HepG2 (cell line): ENCODE results near the gene STK11. TPM values are rescaled to one million over a fixed set of nuclear protein-coding genes. Genes with fewer than 3 reads are reported as not detected.

Experiments used
- AGO2 ChIP-seq: fragments of 200-400 bp; formaldehyde crosslinking; optimal IDR thresholded peaks from 2 replicates; pipeline ENCODE3; 2017; ENCODE audit warnings: mild to moderate bottlenecking, low read depth, low read length, moderate library complexity
- ARNT ChIP-seq: fragments of 450-650 bp; IDR thresholded peaks from 2 replicates; pipeline ENCODE4 v1.6.1; 2017
- ATF1 ChIP-seq: IDR thresholded peaks from 2 replicates; pipeline ENCODE4 v1.6.1; 2016; ENCODE audit warnings: mild to moderate bottlenecking, control low read depth
- CC2D1A ChIP-seq: sonication (generic); formaldehyde crosslinking; IDR thresholded peaks from 2 replicates; pipeline ENCODE4 v1.8.1; 2023; ENCODE audit warnings: mild to moderate bottlenecking, missing genetic modification reagents
- FOXO4 ChIP-seq: sonication (generic); formaldehyde crosslinking; conservative IDR thresholded peaks from 2 replicates; pipeline ENCODE4 v1.8.1; 2023; ENCODE audit warnings: missing genetic modification reagents
- GATA4 ChIP-seq: sonication (generic); IDR thresholded peaks from 2 replicates; pipeline ENCODE4 v1.6.1; 2016; ENCODE audit warnings: antibody characterized with exemption, low read depth, borderline replicate concordance
- HCFC1 ChIP-seq: fragments of 150-350 bp; IDR thresholded peaks from 2 replicates; pipeline ENCODE4 v1.6.1; 2014; ENCODE audit warnings: low read depth, low read length
- MAFF ChIP-seq: IDR thresholded peaks from 2 replicates; pipeline ENCODE4 v1.6.1; 2011; ENCODE audit warnings: low read depth, low read length, improper control_type of control experiment
- MED8 ChIP-seq: sonication (generic); formaldehyde crosslinking; IDR thresholded peaks from 2 replicates; pipeline ENCODE4 v1.8.1; 2023; ENCODE audit warnings: mild to moderate bottlenecking, missing genetic modification reagents; ENCODE audit not compliant: insufficient replicate concordance
- MYC ChIP-seq: sonication (generic); formaldehyde crosslinking; IDR thresholded peaks from 2 replicates; pipeline ENCODE4 v1.9.0; 2021; ENCODE audit warnings: missing genetic modification reagents, borderline replicate concordance
- NR2F6 ChIP-seq, 2 experiments: IDR thresholded peaks; 2 replicates each; pipeline ENCODE4 v1.6.1; 2016; ENCODE audit warnings: antibody characterized with exemption in 1 of 2, mild to moderate bottlenecking in 1 of 2
- PATZ1 ChIP-seq: sonication (generic); formaldehyde crosslinking; IDR thresholded peaks from 2 replicates; pipeline ENCODE4 v1.4.0; 2020; ENCODE audit warnings: missing genetic modification reagents
- PRDM4 ChIP-seq: sonication (generic); formaldehyde crosslinking; IDR thresholded peaks from 2 replicates; pipeline ENCODE4 v1.9.0; 2021; ENCODE audit warnings: missing genetic modification reagents, borderline replicate concordance
- TRIM22 ChIP-seq: fragments of 450-650 bp; IDR thresholded peaks from 2 replicates; pipeline ENCODE4 v1.6.1; 2017
- ZNF382 ChIP-seq: sonication (generic); formaldehyde crosslinking; IDR thresholded peaks from 2 replicates; pipeline ENCODE4 v1.5.0; 2020; ENCODE audit warnings: missing genetic modification reagents, mild to moderate bottlenecking, borderline replicate concordance
- polyA plus RNA-seq, 8 experiments: library from polyadenylated mRNA; depleted of rRNA in 3 of 8; stranded (reverse) in 7 of 8; unstranded in 1 of 8; fragments of >200 nt; fragmentation: Illumina TruSeq in 4 of 8; extraction: Trizol in 4 of 8; gene quantifications; 2 replicates each; pipeline versions ENCODE4 v1.2.1 to v1.2.3, GENCODE V29; 2011 to 2016; ENCODE audit warnings: low read depth in 4 of 8, missing spikeins in 1 of 8, mixed read lengths in 1 of 8; ENCODE audit not compliant: insufficient read depth in 1 of 8
- total RNA-seq, 5 experiments: library from RNA; depleted of rRNA; stranded (reverse); fragments of >200 nt; fragmentation: Illumina TruSeq; extraction: Trizol; gene quantifications; 2 replicates each; pipeline ENCODE4 v1.2.3, GENCODE V29; 2016; ENCODE audit warnings: low read depth in 1 of 5
- TF ChIP-seq, protein P1 (sequence below): sonication (generic); formaldehyde crosslinking; IDR thresholded peaks from 2 replicates; pipeline ENCODE4 v1.5.1; 2020; ENCODE audit warnings: missing genetic modification reagents, mild to moderate bottlenecking, borderline replicate concordance
- TF ChIP-seq, protein P2 (sequence below): sonication (generic); formaldehyde crosslinking; IDR thresholded peaks from 2 replicates; pipeline ENCODE4 v1.5.0; 2020; ENCODE audit warnings: mild to moderate bottlenecking, missing genetic modification reagents, moderate library complexity

STK11 gene
- total and polyA plus RNA-seq, 2 of the 13 experiments (the other 11 are each of a cell fraction or from before 2014, with no cell fraction given): 27.5 to 43.6 TPM

GRCh38 chr19:1238369-1239303 lies 33.1 kb downstream of the STK11 start (continued):
- TF ChIP-seq TRIM22: no peak
- peak; percentile 32; the same call in 1 of the 2 replicates for TF ChIP-seq MYC (CRISPR knock-in tag)
- no peak for TF ChIP-seq HCFC1
- peak; percentile 5; the same call in 1 of the 2 replicates for TF ChIP-seq PATZ1 (CRISPR knock-in tag)
- no peak for TF ChIP-seq PRDM4 (CRISPR knock-in tag)
- no peak for TF ChIP-seq ARNT
- TF ChIP-seq, protein P1, sequence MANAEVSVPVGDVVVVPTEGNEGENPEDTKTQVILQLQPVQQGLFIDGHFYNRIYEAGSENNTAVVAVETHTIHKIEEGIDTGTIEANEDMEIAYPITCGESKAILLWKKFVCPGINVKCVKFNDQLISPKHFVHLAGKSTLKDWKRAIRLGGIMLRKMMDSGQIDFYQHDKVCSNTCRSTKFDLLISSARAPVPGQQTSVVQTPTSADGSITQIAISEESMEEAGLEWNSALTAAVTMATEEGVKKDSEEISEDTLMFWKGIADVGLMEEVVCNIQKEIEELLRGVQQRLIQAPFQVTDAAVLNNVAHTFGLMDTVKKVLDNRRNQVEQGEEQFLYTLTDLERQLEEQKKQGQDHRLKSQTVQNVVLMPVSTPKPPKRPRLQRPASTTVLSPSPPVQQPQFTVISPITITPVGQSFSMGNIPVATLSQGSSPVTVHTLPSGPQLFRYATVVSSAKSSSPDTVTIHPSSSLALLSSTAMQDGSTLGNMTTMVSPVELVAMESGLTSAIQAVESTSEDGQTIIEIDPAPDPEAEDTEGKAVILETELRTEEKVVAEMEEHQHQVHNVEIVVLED (CRISPR knock-in tag): 0 out of 2 replicates have a peak, but pooled peaks have one; percentile 26
- no peak for TF ChIP-seq NR2F6 (IDR thresholded peaks at IDR 0.05)
- no peak for TF ChIP-seq NR2F6 (CRISPR knock-in tag; IDR thresholded peaks at IDR 0.05)
- TF ChIP-seq MAFF: no peak
- TF ChIP-seq ZNF382 (CRISPR knock-in tag): no peak
- TF ChIP-seq MED8 (CRISPR knock-in tag): no peak
- TF ChIP-seq, protein P2, sequence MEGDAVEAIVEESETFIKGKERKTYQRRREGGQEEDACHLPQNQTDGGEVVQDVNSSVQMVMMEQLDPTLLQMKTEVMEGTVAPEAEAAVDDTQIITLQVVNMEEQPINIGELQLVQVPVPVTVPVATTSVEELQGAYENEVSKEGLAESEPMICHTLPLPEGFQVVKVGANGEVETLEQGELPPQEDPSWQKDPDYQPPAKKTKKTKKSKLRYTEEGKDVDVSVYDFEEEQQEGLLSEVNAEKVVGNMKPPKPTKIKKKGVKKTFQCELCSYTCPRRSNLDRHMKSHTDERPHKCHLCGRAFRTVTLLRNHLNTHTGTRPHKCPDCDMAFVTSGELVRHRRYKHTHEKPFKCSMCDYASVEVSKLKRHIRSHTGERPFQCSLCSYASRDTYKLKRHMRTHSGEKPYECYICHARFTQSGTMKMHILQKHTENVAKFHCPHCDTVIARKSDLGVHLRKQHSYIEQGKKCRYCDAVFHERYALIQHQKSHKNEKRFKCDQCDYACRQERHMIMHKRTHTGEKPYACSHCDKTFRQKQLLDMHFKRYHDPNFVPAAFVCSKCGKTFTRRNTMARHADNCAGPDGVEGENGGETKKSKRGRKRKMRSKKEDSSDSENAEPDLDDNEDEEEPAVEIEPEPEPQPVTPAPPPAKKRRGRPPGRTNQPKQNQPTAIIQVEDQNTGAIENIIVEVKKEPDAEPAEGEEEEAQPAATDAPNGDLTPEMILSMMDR (CRISPR knock-in tag): peak; percentile 22; the same call in 1 of the 2 replicates
- 0 out of 2 replicates have a peak, but pooled peaks have one; percentile 56 for TF ChIP-seq FOXO4
- TF ChIP-seq GATA4: no peak
- no peak for TF ChIP-seq AGO2
- TF ChIP-seq ATF1 (CRISPR knock-in tag): no peak
- no peak for TF ChIP-seq CC2D1A (CRISPR knock-in tag)
